Measurements from ENCODE around the gene TLK2.

DNA sequence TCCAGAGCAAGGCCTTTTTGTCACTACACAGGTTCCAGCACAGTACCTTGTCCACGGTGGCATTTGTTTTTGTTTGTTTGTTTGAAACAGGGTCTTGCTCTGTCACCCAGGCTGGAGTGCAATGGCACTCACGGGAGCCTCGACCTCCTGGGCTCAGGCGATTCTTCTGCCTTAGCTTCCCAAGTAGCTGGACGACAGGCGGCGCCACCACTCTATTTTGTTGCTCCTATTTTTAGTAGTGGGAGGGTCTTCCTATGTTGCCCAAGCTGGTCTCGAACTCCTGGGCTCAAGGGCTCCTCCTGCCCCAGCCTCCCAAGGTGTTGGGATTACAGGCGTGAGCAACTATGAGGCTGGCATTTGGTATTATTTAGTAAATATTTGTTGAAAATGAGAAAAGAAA lies 159.2 kb downstream of the TLK2 start:
- TF ChIP-seq CTCF (optimal IDR thresholded peaks at IDR 0.05 in 1 of 3, IDR thresholded peaks at IDR 0.05 in 1 of 3, conservative IDR thresholded peaks at IDR 0.05 in 1 of 3; ENCODE audit: extremely low read depth in 1 of 3, insufficient read depth in 2 of 3, low read length in 3 of 3) (no peak), EZH2 (IDR thresholded peaks at IDR 0.05; ENCODE audit: low read length) (no peak)

Data from keratinocyte (primary cell).